Measurements from ENCODE around the gene SERPINB2. TPM values are rescaled to one million over a fixed set of nuclear protein-coding genes. Genes with fewer than 3 reads are reported as not detected.

SERPINB2 gene
- polyA plus RNA-seq, 3 donors from 2014 or later: not detected

- Mint-ChIP-seq H3K4me1 (no peaks in the 10 kb centered on the region), H3K36me3 (no peaks in the 10 kb centered on the region), H3K9me3 (no peaks in the 10 kb centered on the region), H3K27ac (no peak overlapping the region), H3K27me3 (ENCODE audit: low read depth in 3 of 3) (peaks cover 0 to 11% (median 2%) of the 10 kb centered on the region in 3 donors), H3K4me3 (no peak overlapping the region)
- DNase-seq: no peak
Measured at GRCh38 chr18:63894106-63894772, 6.7 kb downstream of the SERPINB2 start.

- Mint-ChIP-seq H3K36me3 (no peaks in the 10 kb centered on the region), H3K9me3 (no peaks in the 10 kb centered on the region), H3K4me3 (no peak overlapping the region), H3K27me3 (ENCODE audit: low read depth in 3 of 3) (peaks cover 0 to 11% (median 2%) of the 10 kb centered on the region in 3 donors), H3K4me1 (no peaks in the 10 kb centered on the region), H3K27ac (no peak overlapping the region)
- DNase-seq: no peak
Measured at GRCh38 chr18:63895190-63895589, 7.7 kb downstream of the SERPINB2 start.

- no peak for DNase-seq
- Mint-ChIP-seq H3K27ac (no peak overlapping the region), H3K4me3 (no peak overlapping the region), H3K27me3 (ENCODE audit: low read depth in 3 of 3) (peaks cover 0 to 7% (median 0%) of the 10 kb centered on the region in 3 donors), H3K36me3 (no peaks in the 10 kb centered on the region), H3K4me1 (no peaks in the 10 kb centered on the region), H3K9me3 (no peaks in the 10 kb centered on the region)
Measured at GRCh38 chr18:63897072-63897471, 9.6 kb downstream of the SERPINB2 start.

- Mint-ChIP-seq H3K4me3 (no peak overlapping the region), H3K9me3 (peaks cover 0 to 2% (median 0%) of the 10 kb centered on the region in 6 donors), H3K27ac (no peak overlapping the region), H3K36me3 (no peaks in the 10 kb centered on the region), H3K27me3 (ENCODE audit: low read depth in 3 of 3) (peaks cover 0 to 10% (median 3%) of the 10 kb centered on the region in 3 donors), H3K4me1 (no peaks in the 10 kb centered on the region)
- no peak for DNase-seq
Measured at GRCh38 chr18:63899206-63899605, 11.7 kb downstream of the SERPINB2 start.

- Mint-ChIP-seq H3K27ac (no peak overlapping the region), H3K27me3 (ENCODE audit: low read depth in 3 of 3) (peaks cover 0 to 6% (median 3%) of the 10 kb centered on the region in 3 donors), H3K4me3 (no peak overlapping the region), H3K4me1 (no peaks in the 10 kb centered on the region), H3K36me3 (no peaks in the 10 kb centered on the region), H3K9me3 (peaks cover 0 to 8% (median 0%) of the 10 kb centered on the region in 6 donors)
- no peak for DNase-seq
Measured at GRCh38 chr18:63903851-63904570, 16.5 kb downstream of the SERPINB2 start.

GRCh38 chr18:63904694-63905093 lies 17.2 kb downstream of the SERPINB2 start:
- no peak for DNase-seq
- Mint-ChIP-seq H3K27me3 (ENCODE audit: low read depth in 3 of 3) (peaks cover 0 to 4% (median 3%) of the 10 kb centered on the region in 3 donors), H3K36me3 (no peaks in the 10 kb centered on the region), H3K27ac (no peak overlapping the region), H3K4me1 (no peaks in the 10 kb centered on the region), H3K4me3 (no peak overlapping the region), H3K9me3 (peaks cover 0 to 8% (median 0%) of the 10 kb centered on the region in 6 donors)

GRCh38 chr18:63905361-63905760 lies 17.9 kb downstream of the SERPINB2 start:
- DNase-seq: no peak
- Mint-ChIP-seq H3K4me3 (no peak overlapping the region), H3K27me3 (ENCODE audit: low read depth in 3 of 3) (peaks cover 0 to 4% (median 3%) of the 10 kb centered on the region in 3 donors), H3K4me1 (no peaks in the 10 kb centered on the region), H3K27ac (no peak overlapping the region), H3K36me3 (no peaks in the 10 kb centered on the region), H3K9me3 (peaks cover 0 to 8% (median 0%) of the 10 kb centered on the region in 6 donors)

GRCh38 chr18:63906056-63906455 lies 18.6 kb downstream of the SERPINB2 start:
- H3K27me3 Mint-ChIP-seq (ENCODE audit: low read depth in 3 of 3): peaks cover 0 to 4% (median 3%) of the 10 kb centered on the region in 3 donors
- DNase-seq: no peak
- H3K9me3 Mint-ChIP-seq: peaks cover 0 to 8% (median 0%) of the 10 kb centered on the region in 6 donors
- H3K27ac Mint-ChIP-seq: no peak overlapping the region
- no peak overlapping the region for H3K4me3 Mint-ChIP-seq
- no peaks in the 10 kb centered on the region for H3K36me3 Mint-ChIP-seq
- H3K4me1 Mint-ChIP-seq: no peaks in the 10 kb centered on the region

GRCh38 chr18:63907664-63908063 lies 20.2 kb downstream of the SERPINB2 start, which contains the start of gene SERPINB10:
TSS of gene SERPINB10 (plus strand) at chr18:63907958. CDS start at chr18:63915511, 7,553 bp downstream.
- DNase-seq: no peak
- Mint-ChIP-seq H3K36me3 (no peaks in the 10 kb centered on the region), H3K4me1 (no peaks in the 10 kb centered on the region), H3K27me3 (ENCODE audit: low read depth in 3 of 3) (peaks cover 0 to 4% (median 0%) of the 10 kb centered on the region in 3 donors), H3K9me3 (peaks cover 0 to 8% (median 0%) of the 10 kb centered on the region in 6 donors), H3K27ac (no peak within 1 kb of the TSS), H3K4me3 (no peak within 1 kb of the TSS)

GRCh38 chr18:63908858-63909257 lies 21.4 kb downstream of the SERPINB2 start:
- no peaks in the 10 kb centered on the region for H3K36me3 Mint-ChIP-seq
- no peaks in the 10 kb centered on the region for H3K4me1 Mint-ChIP-seq
- DNase-seq: no peak
- H3K27me3 Mint-ChIP-seq (ENCODE audit: low read depth in 3 of 3): peaks cover 0 to 4% (median 4%) of the 10 kb centered on the region in 3 donors
- no peak overlapping the region for H3K27ac Mint-ChIP-seq
- no peak overlapping the region for H3K4me3 Mint-ChIP-seq
- H3K9me3 Mint-ChIP-seq: peaks cover 0 to 10% (median 0%) of the 10 kb centered on the region in 6 donors

GRCh38 chr18:63909870-63910269 lies 22.4 kb downstream of the SERPINB2 start:
- Mint-ChIP-seq H3K9me3 (peaks cover 0 to 12% (median 0%) of the 10 kb centered on the region in 6 donors), H3K27ac (no peak overlapping the region), H3K36me3 (no peaks in the 10 kb centered on the region), H3K4me1 (no peaks in the 10 kb centered on the region), H3K27me3 (ENCODE audit: low read depth in 3 of 3) (peaks cover 1 to 4% (median 2%) of the 10 kb centered on the region in 3 donors), H3K4me3 (no peak overlapping the region)
- DNase-seq: no peak

- no peaks in the 10 kb centered on the region for H3K4me1 Mint-ChIP-seq
Measured at GRCh38 chr18:63917817-63918216, 30.3 kb downstream of the SERPINB2 start.

GRCh38 chr18:63922049-63922448 lies 34.5 kb downstream of the SERPINB2 start:
- DNase-seq: no peak
- peaks cover 0 to 2% (median 0%) of the 10 kb centered on the region in 6 donors for H3K9me3 Mint-ChIP-seq
- H3K4me1 Mint-ChIP-seq: no peaks in the 10 kb centered on the region
- H3K27me3 Mint-ChIP-seq (ENCODE audit: low read depth in 3 of 3): peaks cover 2 to 12% (median 8%) of the 10 kb centered on the region in 3 donors
- H3K4me3 Mint-ChIP-seq: no peak overlapping the region
- no peaks in the 10 kb centered on the region for H3K36me3 Mint-ChIP-seq
- H3K27ac Mint-ChIP-seq: no peak overlapping the region

More at GRCh38 chr18:63917817-63918216, 30.3 kb downstream of the SERPINB2 start:
- Mint-ChIP-seq H3K27me3 (ENCODE audit: low read depth in 3 of 3) (peaks cover 2 to 7% (median 7%) of the 10 kb centered on the region in 3 donors), H3K4me3 (no peak overlapping the region), H3K36me3 (no peaks in the 10 kb centered on the region), H3K9me3 (peaks cover 0 to 5% (median 0%) of the 10 kb centered on the region in 6 donors), H3K27ac (no peak overlapping the region)
- no peak for DNase-seq

GRCh38 chr18:63924551-63924950 lies 37.0 kb downstream of the SERPINB2 start:
- Mint-ChIP-seq H3K9me3 (peaks cover 0 to 2% (median 0%) of the 10 kb centered on the region in 6 donors), H3K36me3 (no peaks in the 10 kb centered on the region), H3K4me1 (no peaks in the 10 kb centered on the region), H3K27me3 (ENCODE audit: low read depth in 3 of 3) (peaks cover 2 to 14% (median 8%) of the 10 kb centered on the region in 3 donors), H3K27ac (no peak overlapping the region), H3K4me3 (no peak overlapping the region)
- no peak for DNase-seq

Measured in immature natural killer cell (primary cell).